Right atrium auricular region (tissue), 2 donors: ENCODE measurements around the gene GFOD1. TPM values are rescaled to one million over a fixed set of nuclear protein-coding genes. Genes with fewer than 3 reads are reported as not detected.

Experiments
- DNase-seq: peaks from one replicate; pipeline ENCODE4 v3.0.0-alpha.2; 2019; ENCODE audit warnings: low spot score
- H3K27ac ChIP-seq, 2 donors: fragments of 200-600 bp; sonication (generic); 1 replicate in 1 of 2; 2 replicates in 1 of 2; pipeline ENCODE4 v1.5.1; 2016 to 2019
- H3K27me3 ChIP-seq, 2 donors: fragments of 200-600 bp; sonication (generic); one replicate each; pipeline versions ENCODE4 v1.5.1 to v1.6.0; 2017 to 2019
- H3K36me3 ChIP-seq: fragments of 200-600 bp; sonication (generic); one replicate; pipeline ENCODE4 v1.5.1; 2016
- H3K4me1 ChIP-seq, 2 donors: fragments of 200-600 bp; sonication (generic); one replicate each; pipeline versions ENCODE4 v1.5.1 to v1.6.0; 2017 to 2019
- H3K4me3 ChIP-seq, 2 donors: fragments of 200-600 bp; sonication (generic); 1 replicate in 1 of 2; 2 replicates in 1 of 2; pipeline ENCODE4 v1.5.1; 2017 to 2019; ENCODE audit warnings: mild to moderate bottlenecking in 1 of 2, moderate library complexity in 1 of 2
- H3K9me3 ChIP-seq, 2 donors: fragments of 200-600 bp; sonication (generic); one replicate each; pipeline ENCODE4 v1.5.1; 2019
- CTCF ChIP-seq, 2 donors: fragments of 200-600 bp; sonication (generic); IDR thresholded peaks; one replicate each; pipeline ENCODE4 v1.5.1; 2019; ENCODE audit warnings: antibody characterized with exemption in 2 of 2
- total RNA-seq, 2 donors: library from RNA; depleted of rRNA; stranded (reverse); fragments of >200 nt; gene quantifications; one replicate each; pipeline ENCODE4 v1.1.0, GENCODE V29; 2016

The GFOD1 gene
- total RNA-seq, 2 donors from 2014 or later = 66.2 to 96.3 TPM

DNA sequence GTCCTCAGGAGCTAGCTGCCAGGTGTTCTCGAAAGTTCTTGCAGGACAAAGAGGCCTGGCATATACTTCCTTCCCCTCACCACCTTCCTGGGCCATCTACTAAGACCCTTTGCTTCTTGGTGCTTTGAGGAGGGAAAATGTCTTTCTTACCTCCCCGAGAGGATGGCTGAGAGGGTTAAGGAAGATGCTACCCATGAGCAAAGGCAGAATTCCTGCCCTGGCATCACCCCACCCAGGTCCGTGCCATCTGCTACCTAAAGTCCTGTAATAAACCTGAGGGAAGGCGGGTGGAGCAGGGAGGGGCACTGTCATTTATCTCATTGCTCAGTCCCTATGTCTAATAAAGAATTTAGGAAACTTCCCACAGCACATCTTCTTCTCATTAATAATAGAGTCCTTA, 16.2 kb downstream of the GFOD1 start:
- Histone ChIP-seq H3K36me3 (no peaks in the 10 kb centered on the region), H3K9me3 (no peaks in the 10 kb centered on the region), H3K4me3 (no peak overlapping the region), H3K27ac (peak overlapping the region; percentile 79 to 87), H3K27me3 (no peaks in the 10 kb centered on the region), H3K4me1 (peaks cover 0 to 82% of the 10 kb centered on the region in 2 donors)
- no peak for TF ChIP-seq CTCF (IDR thresholded peaks at IDR 0.05)
- DNase-seq = no peak

- Histone ChIP-seq H3K36me3 (no peaks in the 10 kb centered on the region), H3K4me3 (no peak overlapping the region), H3K27me3 (no peaks in the 10 kb centered on the region), H3K9me3 (no peaks in the 10 kb centered on the region), H3K4me1 (peaks cover 0 to 89% of the 10 kb centered on the region in 2 donors), H3K27ac (peak overlapping the region; percentile 79 to 87)
- no peak for TF ChIP-seq CTCF (IDR thresholded peaks at IDR 0.05)
- no peak for DNase-seq
These were observed 16.9 kb downstream of the GFOD1 start for GRCh38 chr6:13470238-13471140.

DNA sequence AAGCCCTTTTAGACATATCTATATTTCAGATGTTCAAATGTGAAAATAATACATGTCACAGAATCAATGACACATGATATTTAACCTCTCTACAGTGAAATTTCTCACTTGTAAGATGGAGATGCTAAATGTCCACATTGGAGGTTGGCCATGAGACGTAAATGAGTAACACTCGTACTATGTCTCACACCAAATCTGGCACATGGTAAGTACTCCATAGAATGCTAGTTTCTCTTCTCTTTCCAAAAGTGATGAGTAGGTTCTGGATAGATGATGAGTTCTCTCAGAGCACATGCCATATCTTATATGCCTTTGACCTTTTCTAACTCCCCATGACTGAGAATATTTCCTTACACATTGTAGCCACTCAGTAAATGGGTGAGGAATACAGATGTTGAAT, 17.7 kb downstream of the GFOD1 start:
- Histone ChIP-seq H3K36me3 (no peaks in the 10 kb centered on the region), H3K4me1 (peaks cover 0 to 95% of the 10 kb centered on the region in 2 donors), H3K4me3 (no peak overlapping the region), H3K9me3 (no peaks in the 10 kb centered on the region), H3K27ac (peak overlapping the region; percentile 79 to 87), H3K27me3 (no peaks in the 10 kb centered on the region)
- TF ChIP-seq CTCF (IDR thresholded peaks at IDR 0.05) = no peak
- no peak for DNase-seq

GRCh38 chr6:13468839-13469238, 18.6 kb downstream of the GFOD1 start:
- H3K36me3 ChIP-seq = no peaks in the 10 kb centered on the region
- DNase-seq = no peak
- H3K27ac ChIP-seq = peak overlapping the region; percentile 79 to 87
- no peaks in the 10 kb centered on the region for H3K9me3 ChIP-seq
- H3K4me3 ChIP-seq = no peak overlapping the region
- no peaks in the 10 kb centered on the region for H3K27me3 ChIP-seq
- no peak for TF ChIP-seq CTCF (IDR thresholded peaks at IDR 0.05)
- peaks cover 0 to 95% of the 10 kb centered on the region in 2 donors for H3K4me1 ChIP-seq

DNA sequence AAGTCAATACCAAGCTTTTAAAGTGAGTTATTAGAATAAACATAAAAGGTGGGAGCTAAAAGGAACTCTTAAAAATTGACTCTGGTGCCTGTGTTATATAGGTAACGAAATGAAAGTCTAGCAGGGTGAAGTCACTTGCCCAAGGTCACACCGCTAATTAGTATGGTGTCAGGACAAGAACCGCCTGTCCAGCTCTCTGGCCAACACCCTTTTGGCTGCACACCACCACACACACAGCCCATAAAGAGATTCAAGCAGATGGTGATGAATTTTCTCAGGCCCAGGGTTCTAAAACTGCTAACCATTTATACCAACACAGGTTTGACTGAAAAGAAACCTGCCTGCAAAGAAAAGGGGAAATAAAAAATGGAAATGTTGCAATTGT, 20.2 kb downstream of the GFOD1 start:
- Histone ChIP-seq H3K4me3 (no peak overlapping the region), H3K27ac (peak overlapping the region; percentile 79 to 87), H3K9me3 (no peaks in the 10 kb centered on the region), H3K4me1 (peaks cover 0 to 96% of the 10 kb centered on the region in 2 donors), H3K27me3 (no peaks in the 10 kb centered on the region), H3K36me3 (no peaks in the 10 kb centered on the region)
- no peak for DNase-seq
- no peak for TF ChIP-seq CTCF (IDR thresholded peaks at IDR 0.05)
